ENCODE measurements around the gene PIP4K2A.
"Not testable (repeated sequence)": the region's sequence is repeated elsewhere in the genome, so short reads cannot be mapped to it uniquely, and the experiment has no call there.

The PIP4K2A gene

GRCh38 chr10:22718659-22719058, 4.3 kb upstream of the PIP4K2A start:
- not testable (repeated sequence) for DNase-seq (ENCODE audit: low read depth)

GRCh38 chr10:22717728-22718127, 3.4 kb upstream of the PIP4K2A start:
- no peak for DNase-seq (ENCODE audit: low read depth)

- no peak for DNase-seq (ENCODE audit: low read depth)
Observed at GRCh38 chr10:22716943-22717342, 2.6 kb upstream of the PIP4K2A start.

- DNase-seq (ENCODE audit: low read depth): no peak
Observed at GRCh38 chr10:22715290-22715625, 880 bp upstream of the PIP4K2A start.

- peak; percentile 21 for DNase-seq (ENCODE audit: low read depth)
Observed at GRCh38 chr10:22713853-22714478, 412 bp downstream of the PIP4K2A start.

DNA sequence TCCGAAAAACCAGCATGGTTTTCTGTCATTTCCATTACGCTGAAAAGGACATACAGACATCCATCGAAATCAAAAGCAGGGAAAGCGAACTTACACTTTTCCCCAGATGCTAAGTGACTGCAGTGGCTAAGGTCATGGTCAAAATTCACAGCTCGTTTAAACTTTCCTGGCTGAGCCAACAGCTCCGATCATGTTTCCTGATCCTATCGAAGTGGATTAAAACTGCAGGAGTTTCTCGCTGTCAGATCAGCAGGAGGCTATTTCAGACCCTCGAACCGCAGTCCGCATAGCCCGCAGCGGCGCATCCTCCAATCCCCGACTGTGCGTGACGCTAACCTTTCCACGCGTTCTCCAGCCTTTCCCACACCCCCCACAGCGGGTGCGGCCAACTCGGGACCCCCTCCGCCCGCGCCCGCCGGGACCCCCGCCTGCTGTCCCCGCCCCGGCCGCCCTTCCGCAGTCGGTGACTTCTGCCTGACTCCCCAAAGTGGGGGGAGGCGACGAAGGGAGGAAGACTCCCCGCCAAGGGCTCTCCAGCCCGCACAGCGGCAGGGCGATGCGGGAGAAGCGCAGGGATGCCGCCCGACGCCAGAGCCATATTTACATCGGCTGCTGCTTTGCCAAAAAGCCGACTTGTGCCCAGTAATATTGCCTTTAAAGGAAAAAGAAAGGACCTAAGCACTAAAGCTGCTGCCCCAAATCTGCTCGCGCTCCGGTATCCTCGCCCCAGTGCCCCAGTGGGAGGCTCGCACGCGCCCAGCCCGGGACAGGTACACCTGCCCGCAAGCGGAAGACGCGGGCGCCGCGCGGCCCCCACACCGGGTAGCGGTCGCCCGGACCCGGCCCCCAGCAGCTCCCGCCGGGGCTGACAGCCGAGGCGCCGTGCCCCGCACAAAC, 1.2 kb downstream of the PIP4K2A start:
- peak; percentile 27 for DNase-seq (ENCODE audit: low read depth)

- DNase-seq (ENCODE audit: low read depth): no peak
Observed at GRCh38 chr10:22712211-22712955, 2.0 kb downstream of the PIP4K2A start.

DNA sequence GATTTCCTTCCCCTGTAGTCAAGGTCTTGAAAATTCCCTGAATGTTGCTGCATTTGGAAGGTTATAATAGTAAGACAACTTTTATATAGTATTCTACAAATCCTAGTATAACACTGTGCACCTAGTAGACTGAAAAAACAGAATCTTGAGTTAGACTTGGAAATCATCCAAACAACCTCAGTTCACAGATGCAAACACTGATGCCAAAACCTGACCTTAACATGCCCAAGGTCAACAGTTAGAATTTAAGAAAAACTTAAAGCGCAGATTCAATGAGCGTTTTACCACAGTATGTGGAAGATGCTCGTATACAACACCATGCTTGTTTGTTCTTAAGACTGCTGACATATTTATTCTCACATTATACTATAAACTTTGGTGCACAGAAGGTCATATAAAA, 3.0 kb downstream of the PIP4K2A start:
- no peak for DNase-seq (ENCODE audit: low read depth)

DNA sequence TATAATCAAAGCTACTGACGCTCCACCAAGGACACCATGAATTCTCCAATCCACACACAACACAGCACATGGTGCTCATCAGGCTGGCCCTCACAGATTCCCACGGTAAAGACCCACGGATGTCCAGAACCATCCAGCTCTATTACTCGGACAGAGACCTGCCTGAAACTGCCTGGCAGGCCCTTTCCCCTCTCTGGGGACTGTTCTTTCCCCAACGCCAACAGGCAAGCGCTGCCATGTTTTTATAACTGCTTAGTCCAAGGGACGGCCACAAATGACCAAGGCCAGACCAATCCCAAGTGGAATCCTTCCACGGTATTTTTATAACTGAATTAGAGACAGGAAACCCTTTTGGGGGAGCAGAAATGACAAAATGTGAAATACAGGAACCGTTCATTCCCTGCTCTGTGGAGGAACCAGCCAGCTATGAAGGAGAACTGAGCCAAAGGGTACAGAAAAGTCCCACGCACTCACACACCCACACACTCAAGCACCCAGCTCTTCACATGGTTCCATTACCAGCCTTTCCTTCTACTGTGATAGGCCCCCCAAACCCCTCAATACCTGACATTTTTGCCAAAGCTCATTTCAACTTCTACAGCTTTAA, 4.1 kb downstream of the PIP4K2A start:
- DNase-seq (ENCODE audit: low read depth): no peak

DNA sequence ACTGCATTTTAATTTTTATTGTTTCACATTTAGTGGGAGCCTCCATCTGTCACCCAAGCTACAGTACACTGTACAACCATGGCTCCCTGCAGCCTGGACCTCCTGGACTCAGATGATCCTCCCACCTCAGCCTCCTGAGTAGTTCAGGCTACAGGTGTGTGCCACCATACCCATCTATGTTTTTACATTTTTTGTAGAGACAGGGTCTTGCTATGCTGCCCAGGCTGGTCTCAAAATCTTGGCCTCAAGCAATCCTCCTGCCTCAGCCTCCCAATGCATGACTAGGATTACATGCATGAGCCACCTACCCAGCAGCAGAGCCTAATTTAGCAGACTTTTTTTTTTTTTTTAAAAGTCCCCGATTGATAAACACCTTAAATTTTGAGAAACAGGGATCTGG, 5.6 kb downstream of the PIP4K2A start:
- DNase-seq (ENCODE audit: low read depth): no peak

DNA sequence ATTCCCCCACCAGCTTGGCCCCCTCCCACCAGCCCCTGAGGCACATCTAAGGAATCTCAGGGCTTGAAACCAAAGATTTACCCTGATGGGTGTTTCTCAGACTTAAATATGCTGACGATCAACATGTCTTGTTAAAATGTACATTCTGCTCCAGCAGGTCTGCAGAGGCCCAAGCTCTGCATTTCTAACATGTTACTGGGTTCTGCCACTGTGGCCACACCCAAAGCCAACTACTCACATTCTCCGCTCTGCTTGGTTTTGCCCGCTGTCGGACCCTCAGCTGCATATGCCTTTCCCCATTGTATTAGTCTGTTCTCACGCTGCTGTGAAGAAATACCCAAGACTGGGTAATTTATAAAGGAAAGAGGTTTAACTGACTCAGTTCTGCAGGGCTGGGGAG, 8.9 kb downstream of the PIP4K2A start:
- no peak for DNase-seq (ENCODE audit: low read depth)

DNA sequence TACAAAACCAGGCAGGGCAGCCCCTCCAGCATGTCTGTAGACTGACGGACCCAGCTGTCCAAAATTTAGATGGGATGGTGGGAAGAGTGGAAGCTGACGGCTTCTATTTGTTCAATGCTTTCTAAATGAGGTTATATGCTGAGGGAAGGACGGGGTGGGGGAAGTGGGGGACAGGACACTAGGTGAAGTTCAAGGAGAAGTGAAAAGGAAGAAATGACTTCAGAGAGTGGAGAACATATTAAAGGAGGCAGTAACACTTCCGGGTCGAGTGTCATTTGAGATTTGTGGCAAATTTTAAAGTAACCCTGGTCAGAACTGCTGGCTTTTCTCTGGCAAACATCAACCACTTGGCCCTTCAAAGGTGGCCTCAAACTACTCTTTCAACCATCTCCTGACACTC, 9.4 kb downstream of the PIP4K2A start:
- DNase-seq (ENCODE audit: low read depth): no peak

- DNase-seq (ENCODE audit: low read depth): no peak
Observed at GRCh38 chr10:22704471-22704911, 9.9 kb downstream of the PIP4K2A start.

GRCh38 chr10:22702348-22702747, 12.0 kb downstream of the PIP4K2A start:
- DNase-seq (ENCODE audit: low read depth): no peak

- DNase-seq (ENCODE audit: low read depth): no peak
Observed at GRCh38 chr10:22701132-22701826, 13.1 kb downstream of the PIP4K2A start.

DNA sequence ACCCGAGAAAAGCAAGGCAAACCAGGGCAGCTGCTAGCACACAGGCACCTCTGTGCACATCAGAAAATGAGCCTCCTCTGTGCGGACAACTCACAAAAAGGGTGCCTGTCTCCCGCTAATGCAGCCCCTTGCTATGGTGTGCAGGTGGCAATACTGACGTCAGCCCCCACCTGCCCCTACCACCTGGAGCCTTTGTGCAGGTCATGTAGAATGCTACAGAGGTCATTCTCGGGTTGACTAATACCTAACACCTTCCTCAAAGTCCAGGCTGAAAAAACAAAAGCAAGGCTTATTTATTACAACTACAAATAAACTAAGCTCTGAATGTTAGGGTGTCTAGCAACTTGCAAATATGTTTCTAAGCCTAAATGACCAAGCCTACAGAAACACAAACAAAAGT, 13.9 kb downstream of the PIP4K2A start:
- DNase-seq (ENCODE audit: low read depth): no peak

- DNase-seq (ENCODE audit: low read depth): no peak
Observed at GRCh38 chr10:22699976-22700375, 14.4 kb downstream of the PIP4K2A start.

DNA sequence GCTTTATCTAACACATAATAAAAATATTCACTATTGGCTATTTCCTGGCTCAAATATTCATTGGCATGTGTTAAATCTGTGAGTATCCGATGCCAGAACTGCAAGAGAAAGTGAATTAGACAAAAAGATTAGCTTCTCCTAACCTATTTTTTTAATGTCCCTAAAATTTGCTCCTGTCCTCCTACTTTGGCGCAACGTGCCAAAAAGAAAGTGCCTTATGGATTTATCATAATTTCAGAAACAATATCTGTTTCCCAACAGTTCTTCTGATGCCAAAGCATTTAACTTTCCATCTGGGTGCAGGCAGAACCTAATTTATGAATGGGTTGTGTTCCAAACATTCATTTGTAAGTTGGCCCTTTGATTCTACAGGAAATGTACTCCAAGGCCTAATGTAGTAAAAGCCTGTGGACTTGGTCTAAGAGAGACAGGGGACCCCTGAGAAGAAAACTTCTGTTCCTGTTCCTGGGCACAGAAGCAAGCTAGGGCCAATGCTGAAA, 15.4 kb downstream of the PIP4K2A start:
- no peak for DNase-seq (ENCODE audit: low read depth)

- DNase-seq (ENCODE audit: low read depth): no peak
Observed at GRCh38 chr10:22697800-22698199, 16.6 kb downstream of the PIP4K2A start.

DNA sequence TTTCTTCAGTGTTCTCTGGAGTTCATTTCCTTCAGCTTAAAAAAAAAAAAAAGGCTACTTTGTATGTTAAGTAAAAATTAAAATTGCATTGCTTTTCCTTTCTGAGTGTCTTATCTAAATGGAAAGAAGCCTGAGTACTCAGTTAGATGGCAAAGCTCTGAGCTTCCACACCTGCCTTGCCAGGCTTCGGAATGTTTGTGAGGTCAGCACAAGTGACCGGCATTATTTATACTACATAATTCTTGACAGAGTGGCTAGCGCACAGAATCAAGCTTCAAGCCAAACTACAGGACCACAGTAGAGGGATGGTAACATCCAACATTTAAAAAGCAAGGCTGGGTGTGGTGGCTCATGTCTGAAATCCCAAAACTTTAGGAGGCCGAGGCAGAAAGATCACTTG, 17.3 kb downstream of the PIP4K2A start:
- DNase-seq (ENCODE audit: low read depth): no peak

DNA sequence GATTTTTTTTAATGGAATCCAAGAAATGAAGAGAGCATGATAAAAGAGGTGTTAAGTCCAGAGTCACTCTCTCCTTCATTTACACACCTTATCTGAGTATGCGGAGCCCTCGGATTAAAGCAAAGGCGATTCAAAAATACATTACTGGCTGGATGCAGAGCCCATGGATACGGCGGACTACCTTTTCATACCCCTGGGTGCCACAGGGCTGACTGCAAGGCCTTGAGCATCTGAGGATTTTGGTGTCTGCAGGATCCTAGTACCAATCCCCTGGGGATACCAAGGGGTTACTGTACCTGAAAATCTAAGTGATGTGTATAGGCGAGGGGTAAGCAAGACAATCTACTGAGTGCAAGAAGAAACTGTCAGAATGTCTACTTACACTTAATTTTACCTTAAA, 20.5 kb downstream of the PIP4K2A start:
- no peak for DNase-seq (ENCODE audit: low read depth)

DNA sequence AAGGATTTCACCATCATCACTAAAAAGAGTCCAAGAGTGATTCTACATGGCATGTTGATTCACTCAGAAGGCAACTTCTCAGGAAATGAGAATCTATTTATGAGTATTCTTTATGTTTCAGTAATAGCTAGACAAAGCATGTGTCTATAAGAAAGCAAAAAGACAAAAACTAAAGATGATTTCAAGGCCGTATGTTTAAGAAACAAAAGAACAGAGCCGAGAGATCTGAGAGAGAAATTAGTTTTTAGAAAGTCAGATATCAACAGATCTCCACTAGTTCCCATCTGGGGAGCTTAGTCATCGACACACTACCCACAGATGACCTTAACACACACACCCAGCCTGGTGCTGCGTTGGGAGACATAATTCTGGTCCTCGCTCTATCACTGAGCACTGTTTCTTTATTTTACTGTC, 21.0 kb downstream of the PIP4K2A start:
- no peak for DNase-seq (ENCODE audit: low read depth)
